AG09309 (cell line): ENCODE results near the gene FBXL2.
"Not testable (repeated sequence)": the region's sequence is repeated elsewhere in the genome, so short reads cannot be mapped to it uniquely, and the experiment has no call there.

ENCODE experiments used
- DNase-seq: peaks from one replicate; pipeline ENCODE4 v3.0.0-alpha.2; 2010; ENCODE audit warnings: low read depth
- H3K4me3 ChIP-seq: 2 replicates; pipeline ENCODE4 v1.5.1; 2011; ENCODE audit warnings: mild to moderate bottlenecking, low read depth, low read length, moderate library complexity; ENCODE audit not compliant: control insufficient read depth
- TF ChIP-seq, protein P1 (sequence below): IDR thresholded peaks from 2 replicates; pipeline ENCODE4 v1.5.1; 2011; ENCODE audit warnings: mild to moderate bottlenecking, low read depth, low read length, inconsistent platforms; ENCODE audit not compliant: insufficient read depth, control insufficient read depth; ENCODE audit errors: missing control alignments

FBXL2 gene

DNA sequence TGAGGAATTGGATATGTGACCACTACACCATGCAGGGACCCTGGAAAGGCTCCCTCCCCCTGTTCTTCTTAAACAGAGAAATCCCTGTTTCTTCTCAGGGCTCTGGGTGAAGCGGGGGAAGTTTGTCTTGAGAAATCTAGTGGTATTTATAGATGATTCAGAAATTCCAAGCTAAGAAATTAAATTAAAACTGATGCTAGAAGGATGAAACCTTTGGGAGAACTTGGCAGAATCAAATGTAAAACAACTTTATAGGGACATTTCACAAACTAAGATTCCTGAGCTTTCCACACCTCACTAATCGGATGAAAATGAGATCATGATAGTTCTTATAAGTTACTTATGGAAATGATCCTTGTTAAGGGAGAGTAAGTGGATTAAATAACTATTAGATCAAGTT, 54.2 kb downstream of the FBXL2 start:
- TF ChIP-seq, protein P1, sequence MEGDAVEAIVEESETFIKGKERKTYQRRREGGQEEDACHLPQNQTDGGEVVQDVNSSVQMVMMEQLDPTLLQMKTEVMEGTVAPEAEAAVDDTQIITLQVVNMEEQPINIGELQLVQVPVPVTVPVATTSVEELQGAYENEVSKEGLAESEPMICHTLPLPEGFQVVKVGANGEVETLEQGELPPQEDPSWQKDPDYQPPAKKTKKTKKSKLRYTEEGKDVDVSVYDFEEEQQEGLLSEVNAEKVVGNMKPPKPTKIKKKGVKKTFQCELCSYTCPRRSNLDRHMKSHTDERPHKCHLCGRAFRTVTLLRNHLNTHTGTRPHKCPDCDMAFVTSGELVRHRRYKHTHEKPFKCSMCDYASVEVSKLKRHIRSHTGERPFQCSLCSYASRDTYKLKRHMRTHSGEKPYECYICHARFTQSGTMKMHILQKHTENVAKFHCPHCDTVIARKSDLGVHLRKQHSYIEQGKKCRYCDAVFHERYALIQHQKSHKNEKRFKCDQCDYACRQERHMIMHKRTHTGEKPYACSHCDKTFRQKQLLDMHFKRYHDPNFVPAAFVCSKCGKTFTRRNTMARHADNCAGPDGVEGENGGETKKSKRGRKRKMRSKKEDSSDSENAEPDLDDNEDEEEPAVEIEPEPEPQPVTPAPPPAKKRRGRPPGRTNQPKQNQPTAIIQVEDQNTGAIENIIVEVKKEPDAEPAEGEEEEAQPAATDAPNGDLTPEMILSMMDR = no peak
- H3K4me3 ChIP-seq = no peak overlapping the region
- DNase-seq = peak; percentile 74

DNA sequence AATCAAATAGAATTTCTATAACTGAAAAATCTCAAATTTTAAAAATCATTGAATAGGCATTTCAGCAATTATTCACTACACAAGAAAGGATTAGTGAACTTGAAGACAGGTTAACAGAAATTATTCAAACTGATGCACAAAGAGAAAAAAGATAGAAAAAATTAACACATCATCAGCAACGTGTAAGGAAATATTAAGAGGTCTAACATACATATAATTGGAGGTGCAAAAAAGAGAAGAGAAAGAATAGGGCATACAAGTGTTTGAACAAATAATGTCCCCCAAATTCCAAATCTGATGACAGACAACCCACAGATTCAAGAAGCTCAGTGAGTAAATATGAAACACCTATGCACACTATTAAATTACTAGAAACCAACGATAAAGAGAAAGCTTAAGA, 57.1 kb downstream of the FBXL2 start:
- no peak for DNase-seq
- no peak overlapping the region for H3K4me3 ChIP-seq
- TF ChIP-seq, protein P1 = no peak

DNA sequence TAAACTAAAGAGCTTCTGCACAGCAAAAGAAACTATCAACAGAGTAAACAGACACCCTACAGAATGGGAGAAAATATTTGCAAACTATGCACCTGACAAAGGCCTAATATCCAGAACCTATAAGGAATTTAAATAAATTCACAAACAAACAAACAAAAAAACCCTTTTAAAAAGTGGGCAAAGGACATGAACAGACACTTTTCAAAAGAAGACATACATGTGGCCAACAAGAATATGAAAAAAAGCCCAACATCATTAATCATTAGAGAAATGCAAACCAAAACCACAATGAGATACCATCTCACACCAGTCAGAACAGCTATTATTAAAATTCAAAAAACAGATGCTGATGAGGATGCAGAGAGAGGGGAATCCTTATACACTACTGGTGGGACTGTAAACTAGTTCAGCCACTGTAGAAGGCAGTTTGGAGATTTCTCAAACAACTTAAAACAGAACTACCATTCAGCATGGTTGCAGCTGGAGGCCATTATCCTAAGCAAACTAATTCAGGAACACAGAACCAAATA, 61.8 kb downstream of the FBXL2 start:
- not testable (repeated sequence) for H3K4me3 ChIP-seq, DNase-seq

DNA sequence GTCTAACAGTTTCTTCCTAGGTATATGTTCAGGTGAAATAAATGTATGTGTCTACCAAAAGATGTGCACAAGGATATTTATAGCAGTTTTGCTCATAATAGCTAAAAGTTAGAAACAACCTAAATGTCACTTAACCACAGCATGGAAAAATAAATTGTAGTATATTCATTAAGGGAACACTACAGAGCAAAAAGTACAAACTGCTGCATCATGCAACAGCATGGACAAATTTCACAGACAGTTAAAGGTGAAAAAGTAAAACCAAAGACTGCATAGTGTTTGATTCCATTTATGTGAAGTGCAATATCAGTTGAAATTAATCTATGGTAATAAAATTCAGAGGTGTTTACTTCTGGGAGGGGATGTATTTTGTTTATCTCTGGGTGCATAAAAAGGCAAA, 62.5 kb downstream of the FBXL2 start:
- H3K4me3 ChIP-seq = no peak overlapping the region
- no peak for DNase-seq
- TF ChIP-seq, protein P1 = no peak

DNA sequence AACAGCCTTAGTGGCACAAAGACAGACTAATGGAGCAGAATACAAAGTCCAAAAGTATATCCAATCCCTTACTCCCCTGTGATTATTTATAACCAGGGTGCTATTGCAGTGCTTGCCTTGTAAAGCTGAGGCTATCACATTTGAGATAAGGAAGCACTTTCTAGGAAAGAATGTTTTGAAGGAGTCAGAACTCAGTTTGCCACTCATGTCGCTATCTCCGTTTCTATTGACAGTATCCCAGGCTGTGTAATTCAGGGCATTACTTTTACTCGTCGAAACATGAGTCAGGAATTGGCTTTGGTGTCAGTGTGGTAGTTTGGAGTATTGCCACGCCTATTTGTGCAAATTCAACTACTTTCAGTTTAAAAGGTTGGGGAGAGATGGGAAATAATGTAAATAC, 78.4 kb downstream of the FBXL2 start:
- TF ChIP-seq, protein P1 = no peak
- no peak overlapping the region for H3K4me3 ChIP-seq
- peak; percentile 14 for DNase-seq

DNA sequence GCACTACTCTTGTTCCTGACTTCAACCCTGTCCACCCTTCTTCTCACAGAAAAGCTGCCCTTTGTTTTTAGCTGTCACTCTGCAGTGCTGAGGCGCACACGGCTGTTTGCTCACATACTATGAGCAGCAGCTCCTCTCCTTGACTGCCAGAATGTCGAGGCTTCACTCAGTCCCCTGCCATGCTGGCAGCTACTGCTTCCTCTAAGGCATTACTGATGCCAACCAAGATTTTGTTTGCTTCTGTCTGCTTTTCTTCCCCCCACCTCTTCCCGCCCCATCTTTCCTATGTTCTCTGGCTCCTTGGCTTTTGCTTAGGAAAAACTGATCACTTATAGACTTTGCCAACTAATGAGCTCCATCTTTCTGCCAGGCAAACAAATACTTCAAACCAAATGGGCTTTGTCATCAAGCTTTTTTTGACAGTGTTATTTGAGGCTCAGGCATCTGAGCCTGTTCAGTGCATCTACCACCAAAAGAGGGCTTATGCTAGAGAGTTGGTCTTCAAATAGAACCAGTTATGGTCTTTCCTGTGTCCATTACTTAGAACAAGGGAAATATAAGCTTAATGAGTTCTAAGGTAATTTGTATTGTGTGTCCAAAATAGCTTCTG, 81.0 kb downstream of the FBXL2 start:
- DNase-seq = no peak
- H3K4me3 ChIP-seq = no peak overlapping the region
- TF ChIP-seq, protein P1 = no peak

DNA sequence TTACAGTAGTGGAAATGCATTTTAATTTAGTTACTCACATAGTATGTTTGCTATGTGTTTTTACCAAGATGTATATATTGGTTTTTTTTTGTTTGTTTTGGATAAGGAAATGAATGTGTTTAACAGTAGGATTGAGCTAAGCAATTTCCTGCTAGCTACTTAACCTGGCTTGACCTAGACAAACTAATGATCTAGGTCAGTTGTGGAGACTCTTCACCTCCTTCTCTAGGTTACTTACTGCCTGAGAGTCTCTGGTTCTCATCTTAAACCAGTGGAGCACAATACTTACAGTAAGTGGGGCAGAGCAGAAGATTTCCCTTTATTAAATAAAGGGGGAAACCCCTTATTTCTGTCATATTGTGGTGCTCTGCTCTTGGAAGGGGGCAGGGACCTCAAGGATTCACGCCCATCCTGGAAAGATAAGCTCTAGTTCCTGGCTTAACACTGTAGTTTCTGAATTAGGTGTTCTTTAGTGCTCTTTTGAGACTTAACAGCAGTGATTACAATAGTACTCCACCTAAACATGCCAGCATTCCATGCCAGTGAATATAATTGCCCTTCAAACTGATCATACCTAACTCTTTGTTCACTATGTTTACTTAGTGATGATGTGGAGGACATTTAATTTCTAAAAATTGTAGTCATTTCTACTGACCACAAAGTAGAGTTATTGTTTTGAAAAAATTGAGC, 83.0 kb downstream of the FBXL2 start:
- H3K4me3 ChIP-seq = no peak overlapping the region
- DNase-seq = peak; percentile 59
- TF ChIP-seq, protein P1 = no peak
